GM12874 (cell line): ENCODE results near the gene VIL1.

Experiments
- TF ChIP-seq, protein P1 (sequence below): IDR thresholded peaks from 2 replicates; pipeline ENCODE4 v1.5.1; 2011; ENCODE audit warnings: low read depth, mild to moderate bottlenecking, control low read depth, low read length, moderate library complexity; ENCODE audit not compliant: insufficient read depth

The VIL1 gene

DNA sequence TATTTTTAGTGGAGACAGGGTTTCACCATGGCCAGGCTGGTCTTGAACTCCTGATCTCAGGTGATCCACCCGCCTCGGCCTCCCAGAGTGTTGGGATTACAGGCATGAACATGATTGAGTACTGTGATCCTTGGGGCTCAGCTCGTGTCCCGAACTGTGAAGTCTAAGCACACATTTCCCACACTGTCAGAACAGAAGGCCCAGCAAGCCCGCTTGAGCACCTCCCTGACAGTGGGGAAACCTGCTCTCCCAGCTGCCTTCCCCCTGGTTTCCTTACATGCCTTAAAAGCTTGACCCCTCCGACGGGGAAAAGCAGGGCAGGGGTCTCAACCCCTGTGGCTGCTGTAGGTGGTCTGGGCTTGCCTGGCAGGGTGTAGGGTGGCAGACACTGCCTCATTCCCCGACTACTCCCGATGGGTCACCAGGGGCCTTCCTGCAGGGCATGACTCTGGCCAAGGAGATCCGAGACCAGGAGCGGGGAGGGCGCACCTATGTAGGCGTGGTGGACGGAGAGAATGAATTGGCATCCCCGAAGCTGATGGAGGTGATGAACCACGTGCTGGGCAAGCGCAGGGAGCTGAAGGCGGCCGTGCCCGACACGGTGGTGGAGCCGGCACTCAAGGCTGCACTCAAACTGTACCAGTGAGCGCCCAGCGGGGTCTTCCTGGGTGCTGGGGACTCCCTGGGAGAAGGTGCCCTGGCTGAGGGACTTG, 10.1 kb downstream of the VIL1 start:
- TF ChIP-seq, protein P1, sequence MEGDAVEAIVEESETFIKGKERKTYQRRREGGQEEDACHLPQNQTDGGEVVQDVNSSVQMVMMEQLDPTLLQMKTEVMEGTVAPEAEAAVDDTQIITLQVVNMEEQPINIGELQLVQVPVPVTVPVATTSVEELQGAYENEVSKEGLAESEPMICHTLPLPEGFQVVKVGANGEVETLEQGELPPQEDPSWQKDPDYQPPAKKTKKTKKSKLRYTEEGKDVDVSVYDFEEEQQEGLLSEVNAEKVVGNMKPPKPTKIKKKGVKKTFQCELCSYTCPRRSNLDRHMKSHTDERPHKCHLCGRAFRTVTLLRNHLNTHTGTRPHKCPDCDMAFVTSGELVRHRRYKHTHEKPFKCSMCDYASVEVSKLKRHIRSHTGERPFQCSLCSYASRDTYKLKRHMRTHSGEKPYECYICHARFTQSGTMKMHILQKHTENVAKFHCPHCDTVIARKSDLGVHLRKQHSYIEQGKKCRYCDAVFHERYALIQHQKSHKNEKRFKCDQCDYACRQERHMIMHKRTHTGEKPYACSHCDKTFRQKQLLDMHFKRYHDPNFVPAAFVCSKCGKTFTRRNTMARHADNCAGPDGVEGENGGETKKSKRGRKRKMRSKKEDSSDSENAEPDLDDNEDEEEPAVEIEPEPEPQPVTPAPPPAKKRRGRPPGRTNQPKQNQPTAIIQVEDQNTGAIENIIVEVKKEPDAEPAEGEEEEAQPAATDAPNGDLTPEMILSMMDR = no peak

DNA sequence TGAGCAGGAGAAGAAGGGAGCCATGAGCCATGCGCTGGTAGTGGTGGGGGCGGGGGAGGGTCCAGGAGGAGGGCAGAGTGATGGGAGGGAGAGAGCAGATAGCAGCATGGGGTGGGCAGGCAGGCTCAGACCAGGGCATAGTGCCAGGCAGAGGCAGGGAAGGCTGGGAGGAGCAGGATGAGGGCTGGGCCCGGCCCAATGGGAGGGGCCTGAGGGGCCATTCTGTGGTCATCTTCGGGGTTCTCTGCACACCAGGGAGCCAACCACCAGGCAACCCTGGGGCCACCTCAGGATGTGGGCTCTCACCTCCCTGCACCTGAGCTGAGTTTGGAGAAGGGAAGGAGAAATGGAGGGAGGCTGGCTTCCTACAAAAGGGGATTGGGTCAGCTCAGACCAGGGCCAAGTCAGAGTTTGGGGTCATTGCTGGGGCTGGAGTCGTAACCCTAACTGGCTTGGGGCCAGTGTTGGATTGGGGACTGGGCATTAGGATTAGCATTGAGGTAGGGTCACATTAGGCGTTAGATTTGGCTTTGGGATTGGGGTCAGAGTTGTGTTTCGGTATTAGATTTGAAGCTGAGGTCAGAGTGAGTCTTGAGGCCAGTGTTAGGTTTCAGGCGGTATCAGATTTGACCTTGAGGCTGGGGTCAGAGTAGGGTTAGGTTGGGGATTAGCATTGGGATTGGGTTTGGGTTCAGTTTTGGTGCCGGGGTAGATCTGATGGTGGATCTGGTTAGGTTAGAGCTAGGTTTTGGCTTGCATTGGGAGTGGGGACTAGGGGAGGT, 11.2 kb downstream of the VIL1 start:
- TF ChIP-seq, protein P1 = no peak

- TF ChIP-seq, protein P1 = no peak
These were observed 11.8 kb downstream of the VIL1 start for GRCh38 chr2:218430721-218431120.

DNA sequence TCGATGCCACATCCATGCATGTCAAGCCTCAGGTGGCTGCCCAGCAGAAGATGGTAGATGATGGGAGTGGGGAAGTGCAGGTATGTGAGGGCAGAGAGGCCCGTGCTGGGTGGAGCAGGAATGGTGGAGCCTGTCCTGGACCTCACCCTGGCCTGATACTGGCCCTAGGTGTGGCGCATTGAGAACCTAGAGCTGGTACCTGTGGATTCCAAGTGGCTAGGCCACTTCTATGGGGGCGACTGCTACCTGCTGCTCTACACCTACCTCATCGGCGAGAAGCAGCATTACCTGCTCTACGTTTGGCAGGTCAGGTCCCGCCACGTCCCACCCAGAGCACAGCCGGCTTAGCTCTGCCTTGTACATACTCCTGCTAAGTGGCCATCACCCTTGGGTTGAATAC, 13.0 kb downstream of the VIL1 start:
- TF ChIP-seq, protein P1 = no peak

GRCh38 chr2:218432676-218433365, 13.9 kb downstream of the VIL1 start:
- TF ChIP-seq, protein P1 = no peak

GRCh38 chr2:218434456-218434855, 15.5 kb downstream of the VIL1 start:
- TF ChIP-seq, protein P1 = no peak
